Measurements from ENCODE around the gene LPAR5. TPM values are rescaled to one million over a fixed set of nuclear protein-coding genes. Genes with fewer than 3 reads are reported as not detected.

The LPAR5 gene
- total RNA-seq, 1 experiment from 2014 or later: 2.5 TPM

DNA sequence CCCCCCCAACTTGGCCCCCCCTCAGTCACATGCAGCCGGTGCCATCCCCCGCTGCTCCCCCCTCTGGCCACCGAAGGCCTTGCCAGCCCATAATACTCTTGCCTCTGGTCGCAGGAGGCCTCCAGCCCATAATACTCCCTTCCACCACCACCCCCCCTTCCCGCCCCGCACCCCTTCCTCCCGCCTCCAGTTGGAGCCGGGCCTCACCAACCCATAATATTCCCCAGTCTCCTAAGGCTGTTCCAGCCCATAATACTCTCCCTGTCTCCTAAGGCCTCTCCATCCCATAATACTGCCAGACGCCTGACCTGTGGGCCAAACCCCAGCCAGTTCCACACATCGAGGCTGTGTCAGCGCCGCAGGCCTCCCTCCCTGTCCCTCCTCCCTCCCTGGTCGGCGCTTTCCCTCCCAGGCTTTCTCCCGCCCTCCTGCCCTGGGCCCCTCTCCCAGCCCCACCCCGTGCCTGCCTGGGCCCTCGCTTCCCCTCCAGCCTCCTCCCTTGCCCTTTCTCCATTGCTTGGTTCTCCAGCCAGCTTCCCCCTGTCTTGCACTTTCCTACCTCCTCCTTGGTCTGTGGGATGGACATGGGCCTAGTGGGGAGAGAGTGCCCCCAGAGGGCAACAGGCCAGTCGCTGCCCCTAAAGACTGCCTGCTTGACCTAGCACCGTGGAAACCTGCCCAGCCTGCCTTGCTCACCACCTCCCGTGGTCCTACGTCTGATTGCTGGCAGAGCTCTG is 21.8 kb downstream of the LPAR5 start:
- CTCF ChIA-PET: interaction anchor here (0.7 to 1.5 kb wide), 3 partner anchors 71 to 80 kb away, joined by 3 to 6 read pairs (median 5); partner anchors contain the start of gene GAPDH
- DNase-seq: peak; percentile 55
- BruUV-seq (replicated peaks): no TSS peak
- TF ChIP-seq, protein P1, sequence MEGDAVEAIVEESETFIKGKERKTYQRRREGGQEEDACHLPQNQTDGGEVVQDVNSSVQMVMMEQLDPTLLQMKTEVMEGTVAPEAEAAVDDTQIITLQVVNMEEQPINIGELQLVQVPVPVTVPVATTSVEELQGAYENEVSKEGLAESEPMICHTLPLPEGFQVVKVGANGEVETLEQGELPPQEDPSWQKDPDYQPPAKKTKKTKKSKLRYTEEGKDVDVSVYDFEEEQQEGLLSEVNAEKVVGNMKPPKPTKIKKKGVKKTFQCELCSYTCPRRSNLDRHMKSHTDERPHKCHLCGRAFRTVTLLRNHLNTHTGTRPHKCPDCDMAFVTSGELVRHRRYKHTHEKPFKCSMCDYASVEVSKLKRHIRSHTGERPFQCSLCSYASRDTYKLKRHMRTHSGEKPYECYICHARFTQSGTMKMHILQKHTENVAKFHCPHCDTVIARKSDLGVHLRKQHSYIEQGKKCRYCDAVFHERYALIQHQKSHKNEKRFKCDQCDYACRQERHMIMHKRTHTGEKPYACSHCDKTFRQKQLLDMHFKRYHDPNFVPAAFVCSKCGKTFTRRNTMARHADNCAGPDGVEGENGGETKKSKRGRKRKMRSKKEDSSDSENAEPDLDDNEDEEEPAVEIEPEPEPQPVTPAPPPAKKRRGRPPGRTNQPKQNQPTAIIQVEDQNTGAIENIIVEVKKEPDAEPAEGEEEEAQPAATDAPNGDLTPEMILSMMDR (IDR thresholded peaks at IDR 0.05; ENCODE audit: unreplicated experiment): no peak
- Mint-ChIP-seq H3K4me3 (ENCODE audit: low read depth, unreplicated experiment) (peak overlapping the region; percentile 16), H3K9me3 (ENCODE audit: low read depth, unreplicated experiment) (no peaks in the 10 kb centered on the region), H3K27me3 (ENCODE audit: unreplicated experiment) (no peaks in the 10 kb centered on the region), H3K36me3 (ENCODE audit: insufficient read depth, unreplicated experiment) (no peaks in the 10 kb centered on the region), H3K27ac (ENCODE audit: unreplicated experiment) (peak overlapping the region; percentile 40), H3K4me1 (ENCODE audit: low read depth, unreplicated experiment) (peaks cover 25% of the 10 kb centered on the region)
- intact Hi-C loops (cut with micrococcal nuclease; ENCODE audit: unreplicated experiment): loop anchor here (10.0 kb wide), 1 partner anchor 211 kb away; the partner anchor contains the start of genes GPR162 and P3H3

DNA sequence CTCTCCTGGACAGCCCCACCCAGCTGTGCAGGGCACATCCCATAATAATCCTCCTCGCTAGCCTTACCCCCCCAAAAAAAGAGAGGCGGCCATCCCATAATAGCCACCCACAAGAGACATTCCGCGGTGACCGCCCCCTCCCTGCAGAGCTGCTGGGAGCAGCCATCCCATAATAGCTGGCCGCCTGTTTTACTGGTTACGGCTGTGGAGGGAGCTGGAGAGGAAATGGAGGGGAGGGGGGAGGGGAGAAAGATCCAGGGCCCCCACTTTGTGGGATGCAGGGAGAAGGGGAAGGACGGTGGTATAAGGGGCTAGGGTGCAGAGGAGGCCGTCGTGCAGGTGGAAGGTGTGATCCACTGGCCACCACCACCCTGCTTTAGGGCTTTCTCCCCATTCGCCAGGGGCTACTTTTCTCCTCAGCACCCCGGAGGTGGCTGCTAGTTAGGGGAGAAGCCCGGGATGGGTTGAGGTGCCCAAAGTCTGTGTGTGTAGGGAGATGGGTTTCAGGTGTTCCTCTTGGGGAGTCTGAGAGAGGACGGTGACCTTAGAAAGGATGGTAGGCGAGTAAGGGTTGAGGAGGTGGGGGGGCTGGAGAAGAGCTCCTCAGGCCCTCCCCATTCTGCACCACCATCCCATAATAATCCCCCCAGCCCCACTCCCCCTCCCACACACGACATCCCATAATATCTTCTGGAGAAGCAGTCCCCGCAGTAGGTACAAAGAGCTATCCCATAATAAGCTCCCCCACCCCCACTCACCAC is 22.6 kb downstream of the LPAR5 start:
- intact Hi-C loops (cut with micrococcal nuclease; ENCODE audit: unreplicated experiment): loop anchor here (10.0 kb wide), 1 partner anchor 212 kb away; the partner anchor contains the start of genes GPR162 and P3H3
- Mint-ChIP-seq H3K36me3 (ENCODE audit: insufficient read depth, unreplicated experiment) (no peaks in the 10 kb centered on the region), H3K4me1 (ENCODE audit: low read depth, unreplicated experiment) (peaks cover 25% of the 10 kb centered on the region), H3K27ac (ENCODE audit: unreplicated experiment) (peak overlapping the region; percentile 34), H3K9me3 (ENCODE audit: low read depth, unreplicated experiment) (no peaks in the 10 kb centered on the region), H3K27me3 (ENCODE audit: unreplicated experiment) (no peaks in the 10 kb centered on the region), H3K4me3 (ENCODE audit: low read depth, unreplicated experiment) (peak overlapping the region; percentile 16)
- CTCF ChIA-PET: interaction anchor here (0.5 to 1.5 kb wide), 4 partner anchors 22 to 147 kb away, joined by 4 to 6 read pairs (median 6); partner anchors contain the start of genes GAPDH and LPAR5
- BruUV-seq (replicated peaks): no TSS peak
- DNase-seq: peak; percentile 68
- TF ChIP-seq, protein P1 (IDR thresholded peaks at IDR 0.05; ENCODE audit: unreplicated experiment): no peak

DNA sequence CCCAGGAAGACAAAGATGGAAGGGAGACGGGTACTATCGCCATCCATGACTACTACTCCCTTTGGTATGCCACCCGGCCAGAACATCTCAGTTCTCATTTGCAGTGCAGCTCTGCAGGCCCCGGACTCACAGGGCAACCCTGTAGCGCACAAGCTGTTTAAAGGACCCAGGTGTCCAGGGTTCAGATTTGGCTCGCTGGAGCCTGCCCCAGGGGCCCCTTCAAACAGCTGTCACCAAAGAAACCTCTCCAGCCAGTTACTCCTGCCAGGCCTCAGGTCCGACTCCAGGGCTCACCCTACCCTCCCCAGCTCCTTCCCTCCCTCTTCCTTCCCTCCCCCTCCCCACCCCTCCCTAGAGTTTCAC is 23.1 kb downstream of the LPAR5 start:
- Mint-ChIP-seq H3K4me3 (ENCODE audit: low read depth, unreplicated experiment) (peak overlapping the region; percentile 14), H3K27me3 (ENCODE audit: unreplicated experiment) (no peaks in the 10 kb centered on the region), H3K36me3 (ENCODE audit: insufficient read depth, unreplicated experiment) (no peaks in the 10 kb centered on the region), H3K27ac (ENCODE audit: unreplicated experiment) (peak overlapping the region; percentile 34), H3K4me1 (ENCODE audit: low read depth, unreplicated experiment) (peaks cover 25% of the 10 kb centered on the region), H3K9me3 (ENCODE audit: low read depth, unreplicated experiment) (no peaks in the 10 kb centered on the region)
- BruUV-seq (replicated peaks): no TSS peak
- CTCF ChIA-PET: interaction anchor here (0.8 to 1.5 kb wide), 2 partner anchors 77 to 147 kb away, joined by 6 read pairs; no protein-coding TSS in a partner anchor
- no peak for DNase-seq
- intact Hi-C loops (cut with micrococcal nuclease; ENCODE audit: unreplicated experiment): loop anchor here (10.0 kb wide), 1 partner anchor 212 kb away; the partner anchor contains the start of genes GPR162 and P3H3
- TF ChIP-seq, protein P1 (IDR thresholded peaks at IDR 0.05; ENCODE audit: unreplicated experiment): no peak

DNA sequence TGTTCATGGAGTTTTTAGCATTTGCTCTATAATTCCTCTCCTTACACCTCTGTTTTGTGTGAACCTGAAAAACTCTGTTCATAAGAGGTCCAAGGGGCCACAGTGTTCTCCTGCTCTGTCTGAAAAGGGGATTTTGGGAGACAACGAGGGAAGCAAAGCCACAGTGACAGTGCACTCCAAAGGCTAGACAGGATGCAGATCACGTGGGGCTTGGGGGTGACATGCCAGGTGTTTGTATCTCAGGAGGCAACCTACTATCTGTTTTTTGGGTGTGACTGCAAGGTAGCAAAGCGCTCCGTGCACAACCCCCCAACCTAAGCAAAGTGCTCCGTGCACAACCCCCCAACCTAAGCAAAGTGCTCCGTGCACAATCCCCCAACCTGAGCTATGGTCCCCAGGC is 23.5 kb downstream of the LPAR5 start:
- intact Hi-C loops (cut with micrococcal nuclease; ENCODE audit: unreplicated experiment): loop anchor here (10.0 kb wide), 1 partner anchor 213 kb away; the partner anchor contains the start of genes GPR162 and P3H3
- no peak for DNase-seq
- Mint-ChIP-seq H3K4me3 (ENCODE audit: low read depth, unreplicated experiment) (no peak overlapping the region), H3K27me3 (ENCODE audit: unreplicated experiment) (no peaks in the 10 kb centered on the region), H3K27ac (ENCODE audit: unreplicated experiment) (no peak overlapping the region), H3K4me1 (ENCODE audit: low read depth, unreplicated experiment) (peaks cover 25% of the 10 kb centered on the region), H3K9me3 (ENCODE audit: low read depth, unreplicated experiment) (no peaks in the 10 kb centered on the region), H3K36me3 (ENCODE audit: insufficient read depth, unreplicated experiment) (no peaks in the 10 kb centered on the region)
- BruUV-seq (replicated peaks): no TSS peak
- TF ChIP-seq, protein P1 (IDR thresholded peaks at IDR 0.05; ENCODE audit: unreplicated experiment): no peak
- CTCF ChIA-PET: no interaction called here
